Measurements from ENCODE around the gene UTP20.

DNA sequence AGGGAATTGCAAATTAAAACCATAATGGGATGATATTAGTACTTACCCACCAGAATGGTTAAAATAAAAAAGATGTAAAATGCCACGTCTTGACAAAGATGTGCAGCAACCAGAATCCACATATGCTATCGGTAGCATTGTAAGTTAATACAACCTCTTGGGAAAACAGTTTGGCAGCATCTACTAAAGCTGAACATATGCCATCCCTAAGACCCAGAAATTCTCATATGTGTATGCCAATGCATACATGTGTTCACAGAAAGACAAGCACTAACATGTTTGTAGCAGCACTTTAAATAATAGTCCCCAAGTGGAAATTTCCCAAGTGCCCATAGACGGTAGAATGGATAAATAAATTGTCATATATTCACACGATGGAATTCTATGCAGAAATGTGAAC is 41.6 kb upstream of the UTP20 start:
- no peak for TF ChIP-seq CTCF (IDR thresholded peaks at IDR 0.05)
- no peak for TF ChIP-seq POLR2AphosphoS5 (IDR thresholded peaks at IDR 0.05)
- TF ChIP-seq POLR2A (IDR thresholded peaks at IDR 0.05), result no peak
- TF ChIP-seq EP300 (IDR thresholded peaks at IDR 0.05), result no peak
